ENCODE results near the gene USF3. TPM values are rescaled to one million over a fixed set of nuclear protein-coding genes. Genes with fewer than 3 reads are reported as not detected.

Gene USF3, protein sequence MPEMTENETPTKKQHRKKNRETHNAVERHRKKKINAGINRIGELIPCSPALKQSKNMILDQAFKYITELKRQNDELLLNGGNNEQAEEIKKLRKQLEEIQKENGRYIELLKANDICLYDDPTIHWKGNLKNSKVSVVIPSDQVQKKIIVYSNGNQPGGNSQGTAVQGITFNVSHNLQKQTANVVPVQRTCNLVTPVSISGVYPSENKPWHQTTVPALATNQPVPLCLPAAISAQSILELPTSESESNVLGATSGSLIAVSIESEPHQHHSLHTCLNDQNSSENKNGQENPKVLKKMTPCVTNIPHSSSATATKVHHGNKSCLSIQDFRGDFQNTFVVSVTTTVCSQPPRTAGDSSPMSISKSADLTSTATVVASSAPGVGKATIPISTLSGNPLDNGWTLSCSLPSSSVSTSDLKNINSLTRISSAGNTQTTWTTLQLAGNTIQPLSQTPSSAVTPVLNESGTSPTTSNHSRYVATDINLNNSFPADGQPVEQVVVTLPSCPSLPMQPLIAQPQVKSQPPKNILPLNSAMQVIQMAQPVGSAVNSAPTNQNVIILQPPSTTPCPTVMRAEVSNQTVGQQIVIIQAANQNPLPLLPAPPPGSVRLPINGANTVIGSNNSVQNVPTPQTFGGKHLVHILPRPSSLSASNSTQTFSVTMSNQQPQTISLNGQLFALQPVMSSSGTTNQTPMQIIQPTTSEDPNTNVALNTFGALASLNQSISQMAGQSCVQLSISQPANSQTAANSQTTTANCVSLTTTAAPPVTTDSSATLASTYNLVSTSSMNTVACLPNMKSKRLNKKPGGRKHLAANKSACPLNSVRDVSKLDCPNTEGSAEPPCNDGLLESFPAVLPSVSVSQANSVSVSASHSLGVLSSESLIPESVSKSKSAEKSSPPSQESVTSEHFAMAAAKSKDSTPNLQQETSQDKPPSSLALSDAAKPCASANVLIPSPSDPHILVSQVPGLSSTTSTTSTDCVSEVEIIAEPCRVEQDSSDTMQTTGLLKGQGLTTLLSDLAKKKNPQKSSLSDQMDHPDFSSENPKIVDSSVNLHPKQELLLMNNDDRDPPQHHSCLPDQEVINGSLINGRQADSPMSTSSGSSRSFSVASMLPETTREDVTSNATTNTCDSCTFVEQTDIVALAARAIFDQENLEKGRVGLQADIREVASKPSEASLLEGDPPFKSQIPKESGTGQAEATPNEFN (N-terminal part only)
- total RNA-seq, result 12.7 TPM
- long read RNA-seq, partial matches to known transcripts, result 1 of 2 reads
- long read RNA-seq, other reads (novel, unspliced or antisense), result 1 of 2 reads

DNA sequence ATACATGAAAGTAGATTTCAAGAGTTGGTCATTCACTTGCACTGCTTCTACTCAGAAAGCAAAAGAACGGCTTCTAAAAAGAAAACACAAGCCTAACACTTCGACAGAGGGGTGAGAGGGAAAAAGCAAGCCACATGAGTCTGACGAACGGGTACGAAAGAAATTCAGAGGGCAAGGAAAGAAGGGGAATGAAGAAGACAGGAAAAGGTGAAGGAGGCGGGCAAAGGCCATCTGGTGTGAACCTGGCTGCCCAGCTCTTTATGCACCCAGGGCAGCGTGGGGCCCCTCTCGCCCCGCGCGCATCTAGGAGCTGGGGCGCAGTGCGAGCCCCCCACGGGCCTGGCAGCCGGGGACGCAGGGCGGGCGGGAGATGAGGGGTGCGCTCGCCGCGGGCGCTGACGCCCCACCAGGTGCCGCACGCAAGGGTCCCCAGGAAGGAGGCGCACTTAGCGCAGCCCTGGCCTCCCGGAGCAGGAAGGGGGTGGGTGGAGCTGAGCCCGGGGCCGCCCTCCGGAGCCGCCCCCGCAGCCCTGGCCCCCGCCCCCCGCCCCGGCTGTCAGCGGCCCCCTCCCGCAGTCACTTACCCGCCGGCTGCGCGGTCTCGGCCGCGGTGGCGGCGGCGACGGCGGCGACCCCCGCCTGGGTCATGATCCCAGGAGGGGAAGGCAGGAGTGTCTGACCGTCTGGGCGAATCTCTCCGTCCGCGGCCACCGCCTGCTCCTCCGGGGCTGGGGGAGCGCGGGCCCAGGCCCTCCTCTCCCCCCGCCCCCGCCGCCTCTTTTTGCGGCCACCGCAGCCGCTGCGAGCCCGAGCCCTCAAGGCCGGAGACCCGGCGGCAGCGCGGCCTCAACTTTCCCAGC lies at the start of gene USF3:
Gene USF3, minus strand, starts transcription at position 857 of the 860 bp plus-strand sequence. CDS start 21,764 bp downstream, outside the sequence.
- intact Hi-C loops (cut with DNase I), result no loop called here
- DNase-seq (peak; percentile 84), ATAC-seq (ENCODE audit: poor library complexity) (peak; percentile 88)

DNA sequence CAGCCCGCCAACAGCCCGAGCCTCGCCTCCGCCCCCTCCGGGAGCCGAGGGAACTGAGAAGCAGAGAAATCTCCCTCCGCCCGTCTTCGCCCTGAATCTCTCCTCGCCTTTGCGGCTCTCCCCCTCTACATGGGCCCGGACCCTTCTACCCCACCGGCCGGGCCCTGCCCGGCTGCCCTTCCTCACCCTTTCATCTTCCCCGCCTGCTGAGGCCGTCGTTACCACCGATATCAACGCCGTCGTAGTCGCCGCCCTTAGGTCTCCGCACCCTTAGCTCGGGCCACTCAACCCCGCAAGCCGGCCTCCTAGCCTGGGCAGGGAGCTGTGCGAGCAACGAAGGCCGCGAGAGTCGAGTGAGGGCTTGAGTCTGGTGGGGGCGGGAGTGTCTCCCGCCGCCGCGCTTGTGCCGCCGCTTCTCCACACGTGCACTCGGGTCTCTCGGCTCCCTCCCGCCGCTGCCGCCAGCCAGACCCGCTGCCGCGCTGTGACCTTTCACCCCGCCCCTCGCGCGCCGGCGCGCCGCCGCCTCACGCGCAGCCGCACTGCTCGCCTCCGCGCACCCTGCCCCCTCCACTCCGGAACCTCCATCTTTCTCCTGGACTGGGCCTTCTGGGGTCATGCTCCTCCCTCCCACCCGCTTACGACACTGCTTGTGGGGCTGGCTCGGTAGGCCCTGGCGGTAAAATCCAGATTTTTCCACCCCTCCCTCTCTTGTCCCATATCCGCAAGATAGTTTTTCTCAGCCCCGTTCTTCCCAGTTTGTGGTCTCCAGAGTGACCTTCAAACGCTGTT lies 49.5 kb upstream of the USF3 start, which contains the start of gene NAA50:
Gene NAA50, minus strand, starts transcription at position 494 of the 792 bp plus-strand sequence. Its CDS starts 300 bp downstream, at position 194.
- peak; percentile 95 for ATAC-seq (ENCODE audit: poor library complexity)
- intact Hi-C loops (cut with DNase I), result loop anchor here (10.0 kb wide), 2 partner anchors 121 to 231 kb away; partner anchors contain the start of gene SPICE1
- peak; percentile 96 for DNase-seq

DNA sequence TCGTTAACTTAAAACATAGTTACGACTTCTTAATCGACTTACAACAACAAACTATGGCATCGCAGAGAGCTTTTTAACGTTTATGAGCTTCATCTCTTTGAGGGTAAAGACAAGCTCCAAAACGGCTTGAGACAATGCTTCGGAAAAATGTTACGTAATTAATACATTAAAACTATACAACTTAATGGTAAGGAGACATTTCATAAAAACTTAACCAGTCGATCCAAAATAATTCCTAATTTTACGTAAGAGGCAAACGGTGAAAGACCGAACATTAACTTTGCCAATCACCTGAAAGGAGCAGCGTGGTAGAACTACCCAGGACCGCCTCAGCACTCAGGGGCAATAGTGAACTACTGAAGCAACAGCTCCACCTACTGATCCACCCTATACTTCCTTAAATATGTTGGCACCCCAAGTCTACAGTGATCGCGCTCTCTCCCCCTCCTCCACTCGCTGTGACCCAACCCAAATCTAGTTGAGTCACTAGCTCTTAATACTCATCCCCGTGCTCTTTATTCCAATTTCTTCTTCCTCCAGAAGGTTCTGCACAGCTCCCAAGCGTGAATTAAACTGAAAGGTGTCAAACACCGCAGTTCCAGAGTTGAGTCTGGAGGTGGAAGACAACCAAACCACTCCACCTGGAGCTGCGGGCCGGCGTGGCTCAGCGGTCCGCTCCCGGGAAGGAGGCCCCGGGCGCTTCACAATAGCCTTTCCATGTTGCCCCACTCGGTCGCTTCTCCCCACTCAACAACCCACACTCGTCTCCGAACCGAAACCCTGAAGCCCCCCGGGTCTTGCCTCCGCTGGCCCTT lies 48.7 kb upstream of the USF3 start:
- ATAC-seq (ENCODE audit: poor library complexity), result peak; percentile 70
- peak; percentile 54 for DNase-seq
- intact Hi-C loops (cut with DNase I), result loop anchor here (10.0 kb wide), 2 partner anchors 120 to 230 kb away; partner anchors contain the start of gene SPICE1

DNA sequence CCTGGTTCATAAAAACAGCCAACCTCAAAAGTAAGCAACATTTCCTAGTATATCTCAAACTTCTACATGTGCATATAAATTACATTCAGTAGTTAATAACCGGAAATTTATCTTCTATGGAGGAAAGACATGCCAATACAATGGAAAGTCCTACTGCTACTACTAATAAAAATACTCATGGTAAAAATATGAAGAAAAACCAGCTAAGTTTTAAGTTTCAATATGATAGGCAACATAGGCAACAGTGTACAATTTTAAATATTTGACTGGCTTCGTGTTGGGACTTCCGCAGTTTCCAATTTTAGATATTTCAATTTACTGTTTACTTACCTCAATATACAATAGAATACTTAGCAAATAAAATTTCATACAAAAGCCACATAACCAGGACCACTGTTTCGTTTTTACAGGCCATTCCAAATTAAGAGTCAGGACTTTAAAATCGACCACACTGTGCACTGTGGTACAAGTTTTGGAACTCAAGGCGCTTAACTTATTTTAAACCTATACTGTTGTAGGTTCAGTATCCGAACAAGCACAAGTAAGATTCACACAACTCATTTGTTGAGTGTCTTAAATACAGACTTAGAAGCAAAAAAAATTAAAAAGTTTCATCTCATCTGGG lies 46.7 kb upstream of the USF3 start:
- intact Hi-C loops (cut with DNase I), result loop anchor here (10.0 kb wide), 2 partner anchors 118 to 228 kb away; partner anchors contain the start of gene SPICE1
- DNase-seq (no peak), ATAC-seq (ENCODE audit: poor library complexity) (no peak)

DNA sequence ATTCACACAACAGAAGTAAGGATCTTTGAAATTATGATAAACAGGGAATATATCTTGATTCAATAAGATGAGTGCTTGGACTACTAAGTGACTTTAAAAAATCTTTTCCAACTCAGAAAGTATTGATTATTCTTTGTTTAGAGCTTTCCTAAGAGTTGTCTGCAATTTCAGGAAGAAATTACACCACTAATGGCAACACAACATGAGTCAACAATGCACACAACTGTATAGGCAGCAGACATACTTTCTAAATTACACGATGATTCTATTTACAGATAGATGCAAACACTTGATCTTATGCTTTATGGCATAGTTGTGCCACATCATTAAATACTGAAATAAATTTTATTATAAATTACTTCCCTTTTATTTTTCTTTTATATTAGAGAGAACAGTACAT lies 45.2 kb upstream of the USF3 start:
- intact Hi-C loops (cut with DNase I), result loop anchor here (10.0 kb wide), 2 partner anchors 117 to 227 kb away; partner anchors contain the start of gene SPICE1
- no peak for DNase-seq
- ATAC-seq (ENCODE audit: poor library complexity), result no peak

DNA sequence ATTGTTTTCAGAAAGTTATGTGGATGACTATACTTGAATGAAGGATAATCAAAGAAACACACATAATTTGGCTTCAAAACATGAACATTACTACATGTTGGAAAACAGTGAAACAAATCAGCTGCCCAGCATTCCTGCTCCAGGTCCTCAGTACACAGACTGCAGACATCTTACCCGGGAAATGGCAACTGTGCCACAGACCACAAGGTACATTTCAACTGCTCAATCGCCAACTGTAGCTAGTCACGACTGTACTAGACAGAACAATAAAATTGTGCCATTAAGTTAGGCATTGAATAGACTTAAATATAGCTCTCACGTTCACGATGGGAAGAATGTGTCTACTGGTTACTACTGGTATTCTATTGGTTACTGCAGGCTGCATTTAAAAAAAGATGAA lies 44.6 kb upstream of the USF3 start:
- ATAC-seq (ENCODE audit: poor library complexity) (no peak), DNase-seq (no peak)
- intact Hi-C loops (cut with DNase I), result loop anchor here (10.0 kb wide), 2 partner anchors 116 to 226 kb away; partner anchors contain the start of gene SPICE1

DNA sequence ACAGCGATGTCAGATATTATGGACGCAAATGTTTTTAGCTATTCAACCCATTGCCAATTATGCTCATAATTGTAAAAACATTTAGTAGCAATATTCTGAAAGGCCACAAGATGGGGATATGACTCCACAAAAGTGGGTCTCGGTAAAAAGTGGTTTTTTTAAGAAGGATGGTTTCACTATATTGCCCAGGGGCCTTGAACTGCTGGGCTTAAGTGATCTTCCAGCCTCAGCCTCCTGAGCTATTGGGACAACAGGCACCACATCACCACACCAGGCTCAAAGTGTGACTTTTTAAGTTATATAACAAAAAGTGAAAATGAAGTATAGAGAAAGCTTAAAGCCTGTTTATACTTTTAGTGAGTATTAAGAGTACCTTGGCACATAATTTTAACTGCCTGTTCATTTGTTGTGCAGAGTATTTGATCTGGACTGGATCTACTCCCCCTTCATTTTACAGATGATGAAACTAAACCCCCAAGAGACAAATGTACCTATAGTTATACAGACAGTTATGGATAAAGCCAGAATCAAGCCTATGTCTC lies 40.2 kb upstream of the USF3 start:
- ATAC-seq (ENCODE audit: poor library complexity) (peak; percentile 74), DNase-seq (no peak)
- intact Hi-C loops (cut with DNase I), result no loop called here

DNA sequence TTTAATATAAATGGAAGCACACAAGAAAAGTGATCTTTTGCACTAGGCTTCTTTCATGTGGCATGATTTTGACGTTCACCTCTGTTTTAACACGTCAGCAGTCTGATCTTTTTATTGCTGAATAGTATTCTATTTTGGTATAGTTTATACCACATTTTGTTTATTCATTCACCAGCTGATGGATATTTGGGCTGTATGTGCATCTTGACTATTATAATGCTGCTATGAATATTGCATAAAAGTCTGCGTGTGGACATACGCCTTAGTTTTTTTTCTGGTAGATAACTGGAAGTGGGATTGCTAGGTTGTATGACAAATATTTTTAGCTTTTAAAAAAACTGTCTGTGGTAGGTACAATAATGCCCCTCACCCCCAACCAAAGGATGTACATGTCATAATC lies 35.3 kb upstream of the USF3 start:
- ATAC-seq (ENCODE audit: poor library complexity) (no peak), DNase-seq (no peak)
- intact Hi-C loops (cut with DNase I), result no loop called here

DNA sequence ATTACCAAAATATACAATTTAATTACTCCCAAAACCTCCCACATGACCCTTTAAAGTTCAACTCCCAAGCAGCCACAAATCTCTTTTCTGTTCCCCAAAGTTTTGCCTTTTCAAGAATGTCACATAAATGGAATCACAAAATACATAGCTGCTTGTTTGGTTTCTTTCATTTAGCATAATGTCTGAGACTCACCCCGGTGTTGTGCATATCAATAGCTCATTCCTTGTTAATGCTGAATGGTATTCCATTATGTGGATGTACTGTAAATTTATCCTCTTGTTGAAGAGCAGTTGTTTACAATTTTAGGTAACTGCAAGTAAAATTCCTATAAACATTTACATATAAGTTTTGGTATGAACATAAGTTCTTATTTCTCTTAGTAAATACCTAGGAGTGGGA lies 34.1 kb upstream of the USF3 start:
- intact Hi-C loops (cut with DNase I), result no loop called here
- ATAC-seq (ENCODE audit: poor library complexity) (no peak), DNase-seq (no peak)

DNA sequence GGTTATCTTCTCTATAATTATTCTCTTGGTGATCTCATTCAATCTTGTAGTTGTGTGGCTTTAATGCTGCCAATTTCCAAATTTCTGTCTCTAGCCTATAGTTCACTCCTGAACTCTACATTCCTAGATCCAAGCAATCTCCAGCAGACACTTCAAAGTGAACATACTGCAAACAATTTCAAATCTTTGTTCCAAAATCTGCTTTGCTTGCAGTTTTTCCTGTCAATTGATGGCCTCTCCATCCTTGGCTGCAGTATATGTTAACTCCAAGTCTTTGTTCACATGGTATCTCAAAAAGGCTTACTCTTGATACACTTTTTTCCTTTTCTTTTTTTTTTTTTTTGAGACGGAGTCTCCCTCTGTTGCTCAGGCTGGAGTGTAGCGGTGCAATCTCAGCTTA lies 32.2 kb upstream of the USF3 start:
- ATAC-seq (ENCODE audit: poor library complexity) (no peak), DNase-seq (no peak)
- intact Hi-C loops (cut with DNase I), result no loop called here

DNA sequence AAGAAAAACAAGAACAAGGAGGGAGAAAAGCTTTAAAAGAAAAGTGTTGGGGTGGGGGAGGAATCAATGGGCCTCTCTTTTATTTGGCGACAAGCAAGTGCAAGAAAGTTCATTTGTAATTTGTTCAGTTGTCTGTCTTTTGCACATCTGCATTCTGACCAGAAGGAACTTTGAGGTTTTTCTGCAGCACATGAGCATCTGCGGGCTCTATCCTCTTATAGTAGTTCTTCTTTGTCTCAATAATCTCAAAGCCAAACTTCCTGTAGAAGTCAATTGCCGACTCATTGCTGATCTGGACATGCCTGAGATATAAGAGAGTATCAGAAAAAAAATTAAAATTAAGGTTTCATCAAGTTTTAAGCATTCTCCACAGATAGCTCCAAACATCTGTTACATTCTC lies 25.2 kb upstream of the USF3 start:
- no peak for DNase-seq
- ATAC-seq (ENCODE audit: poor library complexity), result no peak
- intact Hi-C loops (cut with DNase I), result no loop called here

DNA sequence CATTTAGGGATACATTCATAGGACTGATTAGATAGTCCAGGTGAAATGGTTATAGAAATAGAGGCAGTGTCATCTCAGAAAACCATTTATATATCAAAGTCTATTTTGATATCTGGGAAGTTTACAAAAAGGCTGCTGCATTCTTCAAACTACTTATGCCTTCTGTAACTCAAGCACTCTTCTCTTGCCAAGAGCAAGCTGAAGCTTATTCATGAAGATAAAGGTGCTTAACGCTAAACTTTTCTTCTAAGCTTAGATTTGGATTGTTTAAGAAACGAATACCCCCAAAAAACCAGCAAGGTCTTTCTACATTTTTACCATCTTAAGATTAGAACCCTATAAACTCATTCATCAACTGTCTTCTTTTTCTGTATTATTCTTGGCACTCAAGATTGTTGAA lies 23.3 kb upstream of the USF3 start:
- ATAC-seq (ENCODE audit: poor library complexity) (no peak), DNase-seq (no peak)
- intact Hi-C loops (cut with DNase I), result no loop called here

DNA sequence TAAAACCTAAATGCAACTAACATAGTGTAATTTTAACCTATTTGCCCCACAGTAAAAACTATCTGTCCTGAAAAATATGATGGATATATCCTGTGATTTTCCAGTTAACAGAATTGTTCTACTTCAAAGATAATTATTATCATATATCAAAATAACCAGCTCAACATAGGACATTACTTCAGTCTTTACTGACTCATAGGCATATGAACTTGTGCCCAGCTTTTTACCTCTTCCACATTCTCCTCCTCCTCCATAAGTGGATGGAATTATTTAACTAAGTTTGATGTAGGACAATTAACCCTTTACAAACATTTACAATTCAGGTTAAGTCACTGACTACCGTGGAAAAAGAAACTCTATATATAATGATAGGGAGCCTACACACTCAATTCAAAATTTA lies 22.9 kb upstream of the USF3 start:
- ATAC-seq (ENCODE audit: poor library complexity) (no peak), DNase-seq (no peak)
- intact Hi-C loops (cut with DNase I), result no loop called here

DNA sequence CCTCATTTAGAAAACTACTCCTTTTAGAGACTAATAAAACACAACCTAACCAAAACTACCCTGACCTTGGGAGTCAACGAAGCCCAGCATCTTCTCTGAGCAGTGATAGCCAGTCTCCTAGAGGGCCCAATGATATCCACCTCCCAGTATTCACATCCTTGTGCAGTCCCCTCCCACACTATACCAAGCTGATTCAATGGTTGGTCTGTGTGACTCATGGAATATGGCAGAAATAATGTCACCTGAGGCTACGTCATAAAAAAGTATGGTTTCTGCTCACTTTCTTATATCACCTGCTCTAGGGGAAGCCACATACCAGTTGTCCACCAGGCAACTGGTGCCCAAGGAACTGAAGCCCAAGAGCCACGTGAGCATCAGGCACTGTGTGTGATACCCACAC lies 21.4 kb upstream of the USF3 start:
- no peak for DNase-seq
- intact Hi-C loops (cut with DNase I), result no loop called here
- no peak for ATAC-seq (ENCODE audit: poor library complexity)

DNA sequence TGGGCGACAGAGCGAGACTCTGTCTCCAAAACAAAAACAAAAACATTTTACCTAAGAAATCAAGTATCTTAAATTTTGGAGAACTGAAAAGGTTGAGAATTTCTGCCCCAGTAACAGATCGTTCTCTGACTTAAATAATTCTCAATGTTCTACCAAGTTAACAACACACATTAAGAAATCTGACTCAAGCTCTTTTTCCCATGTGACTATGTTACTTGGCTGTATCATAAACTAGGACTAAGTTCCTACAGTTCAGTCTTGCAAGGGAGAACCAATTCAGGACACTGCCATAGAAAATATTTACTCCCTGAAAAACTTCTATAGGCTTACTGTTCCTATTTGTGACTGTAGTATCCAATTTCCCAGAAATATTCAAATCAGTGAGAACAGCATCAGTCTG lies 20.9 kb upstream of the USF3 start:
- no peak for ATAC-seq (ENCODE audit: poor library complexity)
- no peak for DNase-seq
- intact Hi-C loops (cut with DNase I), result no loop called here
